ENCODE results near the gene NPHP4. TPM values are rescaled to one million over a fixed set of nuclear protein-coding genes. Genes with fewer than 3 reads are reported as not detected.

The NPHP4 gene
- total RNA-seq, 4 donors from 2014 or later, result 6.7 to 19.9 (median 10.5) TPM

- Histone ChIP-seq H3K4me1 (no peaks in the 10 kb centered on the region), H3K9me3 (no peaks in the 10 kb centered on the region), H3K4me3 (no peak overlapping the region), H3K36me3 (no peaks in the 10 kb centered on the region), H3K27ac (no peak overlapping the region), H3K27me3 (no peaks in the 10 kb centered on the region)
- 91 to 100% methylated on average over 4 of the region's 4 CpGs for WGBS, 2 donors (ENCODE audit: low coverage in 1 of 2)
- no peak for DNase-seq
- no peak for TF ChIP-seq POLR2A (IDR thresholded peaks at IDR 0.05)
- TF ChIP-seq, protein P1, sequence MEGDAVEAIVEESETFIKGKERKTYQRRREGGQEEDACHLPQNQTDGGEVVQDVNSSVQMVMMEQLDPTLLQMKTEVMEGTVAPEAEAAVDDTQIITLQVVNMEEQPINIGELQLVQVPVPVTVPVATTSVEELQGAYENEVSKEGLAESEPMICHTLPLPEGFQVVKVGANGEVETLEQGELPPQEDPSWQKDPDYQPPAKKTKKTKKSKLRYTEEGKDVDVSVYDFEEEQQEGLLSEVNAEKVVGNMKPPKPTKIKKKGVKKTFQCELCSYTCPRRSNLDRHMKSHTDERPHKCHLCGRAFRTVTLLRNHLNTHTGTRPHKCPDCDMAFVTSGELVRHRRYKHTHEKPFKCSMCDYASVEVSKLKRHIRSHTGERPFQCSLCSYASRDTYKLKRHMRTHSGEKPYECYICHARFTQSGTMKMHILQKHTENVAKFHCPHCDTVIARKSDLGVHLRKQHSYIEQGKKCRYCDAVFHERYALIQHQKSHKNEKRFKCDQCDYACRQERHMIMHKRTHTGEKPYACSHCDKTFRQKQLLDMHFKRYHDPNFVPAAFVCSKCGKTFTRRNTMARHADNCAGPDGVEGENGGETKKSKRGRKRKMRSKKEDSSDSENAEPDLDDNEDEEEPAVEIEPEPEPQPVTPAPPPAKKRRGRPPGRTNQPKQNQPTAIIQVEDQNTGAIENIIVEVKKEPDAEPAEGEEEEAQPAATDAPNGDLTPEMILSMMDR (IDR thresholded peaks at IDR 0.05), result no peak
- no peak for TF ChIP-seq POLR2AphosphoS5 (IDR thresholded peaks at IDR 0.05)
- no peak for TF ChIP-seq EP300 (IDR thresholded peaks at IDR 0.05; ENCODE audit: low read depth)
- intact Hi-C loops (cut with DNase I; ENCODE audit: low total_unique reads) (no loop called here), in situ Hi-C loops (cut with MboI; ENCODE audit: low pct_ligation_motif_present in 1 of 4, low pct_unique_long_range_greater_than_20kb in 1 of 4, low sequenced_read_pairs in 3 of 4) (no loop called here)
These were observed 70.6 kb downstream of the NPHP4 start for GRCh38 chr1:5921671-5922070.

GRCh38 chr1:5921129-5921528 is 71.1 kb downstream of the NPHP4 start:
- intact Hi-C loops (cut with DNase I; ENCODE audit: low total_unique reads), result no loop called here
- TF ChIP-seq, protein P1 (IDR thresholded peaks at IDR 0.05), result no peak
- no peak for TF ChIP-seq EP300 (IDR thresholded peaks at IDR 0.05; ENCODE audit: low read depth)
- TF ChIP-seq POLR2A (IDR thresholded peaks at IDR 0.05), result no peak
- TF ChIP-seq POLR2AphosphoS5 (IDR thresholded peaks at IDR 0.05), result no peak
- no peak overlapping the region for H3K27ac ChIP-seq
- WGBS, 2 donors (ENCODE audit: low coverage in 1 of 2), result 93 to 94% methylated on average over 2 to 7 of the region's 7 CpGs
- H3K4me1 ChIP-seq, result no peaks in the 10 kb centered on the region
- no peaks in the 10 kb centered on the region for H3K27me3 ChIP-seq
- no peaks in the 10 kb centered on the region for H3K36me3 ChIP-seq
- no peaks in the 10 kb centered on the region for H3K9me3 ChIP-seq
- DNase-seq, result no peak
- no peak overlapping the region for H3K4me3 ChIP-seq
- in situ Hi-C loops (cut with MboI; ENCODE audit: low pct_ligation_motif_present in 1 of 4, low pct_unique_long_range_greater_than_20kb in 1 of 4, low sequenced_read_pairs in 3 of 4), result no loop called here

DNA sequence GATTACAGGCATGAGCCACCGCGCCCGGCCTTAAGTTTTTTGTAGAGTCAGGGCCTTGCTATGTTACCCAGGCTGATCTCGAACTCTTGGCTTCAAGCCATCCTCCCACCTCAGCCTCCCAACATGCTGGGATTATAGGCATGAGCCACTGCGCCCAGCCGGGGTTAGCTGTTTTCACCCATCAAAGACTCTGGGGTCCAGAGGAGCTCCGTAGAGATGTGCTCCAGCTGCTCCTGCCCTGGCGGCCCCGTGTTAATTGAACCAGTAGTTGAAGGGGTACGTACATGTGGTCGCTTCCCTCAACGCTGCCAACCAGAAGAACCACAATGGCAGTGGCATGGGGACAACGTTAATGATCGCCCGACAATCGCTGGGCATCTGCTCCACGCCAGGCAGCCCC is 72.0 kb downstream of the NPHP4 start:
- Histone ChIP-seq H3K4me1 (no peaks in the 10 kb centered on the region), H3K9me3 (no peaks in the 10 kb centered on the region), H3K27ac (no peak overlapping the region), H3K27me3 (no peaks in the 10 kb centered on the region), H3K4me3 (no peak overlapping the region), H3K36me3 (no peaks in the 10 kb centered on the region)
- no peak for DNase-seq
- in situ Hi-C loops (cut with MboI; ENCODE audit: low pct_ligation_motif_present in 1 of 4, low pct_unique_long_range_greater_than_20kb in 1 of 4, low sequenced_read_pairs in 3 of 4) (no loop called here), intact Hi-C loops (cut with DNase I; ENCODE audit: low total_unique reads) (no loop called here)
- WGBS, 2 donors (ENCODE audit: low coverage in 1 of 2), result 94 to 97% methylated on average over 6 to 17 of the region's 17 CpGs
- TF ChIP-seq, protein P1 (IDR thresholded peaks at IDR 0.05), result no peak
- TF ChIP-seq POLR2A (IDR thresholded peaks at IDR 0.05), result no peak
- no peak for TF ChIP-seq EP300 (IDR thresholded peaks at IDR 0.05; ENCODE audit: low read depth)
- no peak for TF ChIP-seq POLR2AphosphoS5 (IDR thresholded peaks at IDR 0.05)

DNA sequence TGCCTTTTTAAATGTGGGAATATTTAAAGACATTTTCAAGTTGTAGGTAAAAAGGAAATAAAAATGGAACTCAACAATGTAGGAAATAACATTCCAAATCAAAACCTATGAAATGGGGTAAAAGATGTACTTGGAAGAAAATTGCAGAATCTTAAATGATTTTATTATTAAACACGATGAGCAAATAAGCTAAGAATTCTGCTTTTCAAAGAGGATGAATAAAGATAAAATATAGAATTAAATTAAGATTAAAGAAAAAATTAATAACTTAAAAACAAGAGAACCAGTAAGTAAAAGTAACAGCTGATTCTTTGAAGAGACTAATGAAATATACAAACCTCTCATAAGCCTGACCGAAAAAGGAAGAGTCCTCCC is 74.0 kb downstream of the NPHP4 start:
- H3K36me3 ChIP-seq, result no peaks in the 10 kb centered on the region
- WGBS, 2 donors (ENCODE audit: low coverage in 1 of 2), result 0 to 35% methylated on average over 1 to 2 of the region's 2 CpGs
- TF ChIP-seq EP300 (IDR thresholded peaks at IDR 0.05; ENCODE audit: low read depth) (no peak), POLR2A (IDR thresholded peaks at IDR 0.05) (no peak), POLR2AphosphoS5 (IDR thresholded peaks at IDR 0.05) (no peak)
- TF ChIP-seq, protein P1 (IDR thresholded peaks at IDR 0.05), result no peak
- H3K27me3 ChIP-seq, result no peaks in the 10 kb centered on the region
- intact Hi-C loops (cut with DNase I; ENCODE audit: low total_unique reads) (no loop called here), in situ Hi-C loops (cut with MboI; ENCODE audit: low pct_ligation_motif_present in 1 of 4, low pct_unique_long_range_greater_than_20kb in 1 of 4, low sequenced_read_pairs in 3 of 4) (no loop called here)
- H3K4me3 ChIP-seq, result no peak overlapping the region
- H3K4me1 ChIP-seq, result no peaks in the 10 kb centered on the region
- H3K27ac ChIP-seq, result no peak overlapping the region
- no peaks in the 10 kb centered on the region for H3K9me3 ChIP-seq
- DNase-seq, result no peak

Measured in transverse colon (tissue), 4 donors.